Pons (tissue), 1 donor: ENCODE results near the gene PRLH.

Source experiments
- DNase-seq: peaks from one replicate; pipeline ENCODE4 v3.0.0-alpha.2; 2016; ENCODE audit warnings: low spot score

The PRLH gene

GRCh38 chr2:237565974-237566373, 400 bp upstream of the PRLH start:
- DNase-seq, result no peak

- no peak for DNase-seq
Observed at GRCh38 chr2:237567276-237568029, 1.1 kb downstream of the PRLH start.

- no peak for DNase-seq
Observed at GRCh38 chr2:237568121-237568660, 1.8 kb downstream of the PRLH start.

- no peak for DNase-seq
Observed at GRCh38 chr2:237569041-237569440, 2.7 kb downstream of the PRLH start.

GRCh38 chr2:237569896-237570295, 3.5 kb downstream of the PRLH start:
- no peak for DNase-seq

GRCh38 chr2:237570776-237571335, 4.5 kb downstream of the PRLH start:
- DNase-seq, result no peak

GRCh38 chr2:237571551-237571950, 5.2 kb downstream of the PRLH start:
- no peak for DNase-seq

GRCh38 chr2:237572021-237572741, 5.8 kb downstream of the PRLH start:
- DNase-seq, result peak; percentile 81

GRCh38 chr2:237572742-237573101, 6.3 kb downstream of the PRLH start:
- no peak for DNase-seq

GRCh38 chr2:237573721-237574415, 7.5 kb downstream of the PRLH start:
- DNase-seq, result no peak

GRCh38 chr2:237574467-237574866, 8.1 kb downstream of the PRLH start:
- no peak for DNase-seq

- no peak for DNase-seq
Observed at GRCh38 chr2:237574894-237575868, 8.8 kb downstream of the PRLH start.

- no peak for DNase-seq
Observed at GRCh38 chr2:237575869-237576862, 9.8 kb downstream of the PRLH start.

GRCh38 chr2:237576974-237577373, 10.6 kb downstream of the PRLH start:
- no peak for DNase-seq

- no peak for DNase-seq
Observed at GRCh38 chr2:237577458-237577857, 11.1 kb downstream of the PRLH start.

- no peak for DNase-seq
Observed at GRCh38 chr2:237577956-237578870, 11.8 kb downstream of the PRLH start.

GRCh38 chr2:237581326-237581725, 15.0 kb downstream of the PRLH start:
- no peak for DNase-seq
